ELR (cell line): Measurements from ENCODE around the gene CSPG4.
"Not testable (repeated sequence)": the region's sequence is repeated elsewhere in the genome, so short reads cannot be mapped to it uniquely, and the experiment has no call there.

Experiments used
- DNase-seq: peaks from one replicate; pipeline ENCODE4 v3.0.0-alpha.2; 2015; ENCODE audit warnings: low read depth

CSPG4 gene, protein sequence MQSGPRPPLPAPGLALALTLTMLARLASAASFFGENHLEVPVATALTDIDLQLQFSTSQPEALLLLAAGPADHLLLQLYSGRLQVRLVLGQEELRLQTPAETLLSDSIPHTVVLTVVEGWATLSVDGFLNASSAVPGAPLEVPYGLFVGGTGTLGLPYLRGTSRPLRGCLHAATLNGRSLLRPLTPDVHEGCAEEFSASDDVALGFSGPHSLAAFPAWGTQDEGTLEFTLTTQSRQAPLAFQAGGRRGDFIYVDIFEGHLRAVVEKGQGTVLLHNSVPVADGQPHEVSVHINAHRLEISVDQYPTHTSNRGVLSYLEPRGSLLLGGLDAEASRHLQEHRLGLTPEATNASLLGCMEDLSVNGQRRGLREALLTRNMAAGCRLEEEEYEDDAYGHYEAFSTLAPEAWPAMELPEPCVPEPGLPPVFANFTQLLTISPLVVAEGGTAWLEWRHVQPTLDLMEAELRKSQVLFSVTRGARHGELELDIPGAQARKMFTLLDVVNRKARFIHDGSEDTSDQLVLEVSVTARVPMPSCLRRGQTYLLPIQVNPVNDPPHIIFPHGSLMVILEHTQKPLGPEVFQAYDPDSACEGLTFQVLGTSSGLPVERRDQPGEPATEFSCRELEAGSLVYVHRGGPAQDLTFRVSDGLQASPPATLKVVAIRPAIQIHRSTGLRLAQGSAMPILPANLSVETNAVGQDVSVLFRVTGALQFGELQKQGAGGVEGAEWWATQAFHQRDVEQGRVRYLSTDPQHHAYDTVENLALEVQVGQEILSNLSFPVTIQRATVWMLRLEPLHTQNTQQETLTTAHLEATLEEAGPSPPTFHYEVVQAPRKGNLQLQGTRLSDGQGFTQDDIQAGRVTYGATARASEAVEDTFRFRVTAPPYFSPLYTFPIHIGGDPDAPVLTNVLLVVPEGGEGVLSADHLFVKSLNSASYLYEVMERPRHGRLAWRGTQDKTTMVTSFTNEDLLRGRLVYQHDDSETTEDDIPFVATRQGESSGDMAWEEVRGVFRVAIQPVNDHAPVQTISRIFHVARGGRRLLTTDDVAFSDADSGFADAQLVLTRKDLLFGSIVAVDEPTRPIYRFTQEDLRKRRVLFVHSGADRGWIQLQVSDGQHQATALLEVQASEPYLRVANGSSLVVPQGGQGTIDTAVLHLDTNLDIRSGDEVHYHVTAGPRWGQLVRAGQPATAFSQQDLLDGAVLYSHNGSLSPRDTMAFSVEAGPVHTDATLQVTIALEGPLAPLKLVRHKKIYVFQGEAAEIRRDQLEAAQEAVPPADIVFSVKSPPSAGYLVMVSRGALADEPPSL (N-terminal part only)

DNA sequence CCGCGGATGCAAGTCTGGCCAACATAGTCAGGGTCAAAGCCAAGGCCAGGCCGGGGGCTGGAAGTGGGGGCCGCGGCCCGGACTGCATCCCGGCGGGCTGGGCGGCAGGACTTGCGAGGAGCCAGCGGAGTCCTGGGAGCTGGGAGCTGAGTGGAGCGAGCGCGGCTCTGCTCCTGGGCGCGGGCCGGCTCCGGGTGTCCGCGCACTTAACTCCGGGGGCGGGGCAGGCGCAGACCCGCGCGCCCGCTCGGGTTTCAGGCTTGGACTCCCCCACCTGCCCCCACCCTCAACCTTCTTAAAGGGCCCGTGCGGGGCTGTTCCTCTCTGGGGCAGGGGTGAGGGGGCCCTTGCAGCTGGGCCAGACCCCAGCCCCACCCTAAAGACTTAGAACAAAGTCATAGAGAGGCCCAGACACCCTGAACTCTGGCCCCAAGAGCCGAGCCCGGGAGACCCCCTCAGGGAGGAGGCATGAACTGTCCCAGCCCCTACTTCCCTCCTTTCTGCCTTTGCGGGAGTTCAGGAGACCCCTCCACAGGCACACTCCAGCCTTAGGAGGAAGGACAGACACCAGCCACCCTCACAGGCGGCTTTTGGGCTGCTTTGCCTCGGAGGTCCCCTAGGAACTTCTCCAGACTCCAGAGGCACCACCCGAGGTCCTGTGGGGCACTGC is at the start of gene CSPG4:
TSS of gene CSPG4 (minus strand) at position 181 of the 670 bp plus-strand sequence. CDS start at position 88, 93 bp downstream.
- peak; percentile 79 for DNase-seq

DNA sequence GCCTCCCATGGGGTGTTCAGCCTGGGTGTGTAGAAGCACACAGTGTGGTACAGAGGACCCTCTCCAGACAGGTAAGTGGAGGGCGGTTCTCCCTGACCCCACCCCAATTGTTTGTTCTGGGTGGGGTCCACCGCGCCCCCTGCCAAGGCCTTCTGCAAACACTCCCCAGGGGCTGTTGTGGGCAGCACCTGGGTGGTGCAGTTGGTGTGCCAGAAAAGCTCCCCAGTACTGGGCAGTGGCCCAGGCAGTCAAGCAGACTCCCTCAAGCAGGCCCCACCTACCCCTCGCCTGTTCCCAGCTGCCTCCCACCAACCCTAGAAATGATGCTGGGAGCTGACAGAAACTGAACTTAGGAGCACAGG is 49.7 kb upstream of the CSPG4 start:
- not testable (repeated sequence) for DNase-seq

DNA sequence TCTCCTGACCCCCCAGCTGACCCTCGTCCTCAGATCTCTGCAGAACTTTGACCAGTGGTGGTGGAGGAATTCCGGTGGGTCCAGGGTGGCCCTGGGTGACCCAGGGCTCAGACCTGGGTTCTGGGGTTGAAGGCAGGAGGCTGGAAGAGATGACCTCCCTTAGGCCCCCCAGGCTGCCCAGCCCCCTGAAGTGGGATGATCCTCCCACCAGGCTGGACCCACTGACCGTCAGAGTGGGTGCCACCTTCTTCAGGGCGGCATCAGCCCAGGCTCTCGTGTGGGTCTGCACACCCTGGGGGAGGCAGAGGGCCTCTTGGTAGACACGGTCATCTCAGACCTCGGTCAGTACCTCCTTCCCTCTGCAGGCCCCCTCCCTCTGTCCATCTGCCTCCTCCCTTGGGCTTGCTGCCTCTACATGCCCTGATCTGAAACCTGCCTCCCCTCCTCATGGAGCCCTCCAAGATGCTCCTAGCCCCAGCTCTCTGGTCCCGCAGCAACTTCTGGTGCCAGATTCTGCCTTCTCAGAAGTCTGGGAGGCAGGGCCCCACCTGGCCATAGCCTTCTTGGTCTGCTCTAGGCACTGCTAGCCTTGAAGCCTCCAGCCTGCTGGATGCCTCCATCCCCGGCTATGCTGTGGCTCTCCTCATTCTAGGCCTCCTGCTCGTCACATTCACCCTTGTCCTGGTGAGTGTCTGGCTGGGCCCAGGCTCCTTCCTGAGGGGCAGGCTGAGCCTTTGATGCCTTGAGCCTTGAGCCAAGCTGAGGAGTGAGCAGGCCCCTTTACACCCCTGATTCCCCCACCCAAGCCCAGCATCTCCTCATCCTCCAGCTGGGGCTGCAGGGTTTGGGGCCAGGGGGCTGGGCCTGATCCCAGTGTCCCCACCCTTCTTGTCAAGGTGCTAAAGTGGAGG is 49.1 kb upstream of the CSPG4 start:
- DNase-seq, result no peak

DNA sequence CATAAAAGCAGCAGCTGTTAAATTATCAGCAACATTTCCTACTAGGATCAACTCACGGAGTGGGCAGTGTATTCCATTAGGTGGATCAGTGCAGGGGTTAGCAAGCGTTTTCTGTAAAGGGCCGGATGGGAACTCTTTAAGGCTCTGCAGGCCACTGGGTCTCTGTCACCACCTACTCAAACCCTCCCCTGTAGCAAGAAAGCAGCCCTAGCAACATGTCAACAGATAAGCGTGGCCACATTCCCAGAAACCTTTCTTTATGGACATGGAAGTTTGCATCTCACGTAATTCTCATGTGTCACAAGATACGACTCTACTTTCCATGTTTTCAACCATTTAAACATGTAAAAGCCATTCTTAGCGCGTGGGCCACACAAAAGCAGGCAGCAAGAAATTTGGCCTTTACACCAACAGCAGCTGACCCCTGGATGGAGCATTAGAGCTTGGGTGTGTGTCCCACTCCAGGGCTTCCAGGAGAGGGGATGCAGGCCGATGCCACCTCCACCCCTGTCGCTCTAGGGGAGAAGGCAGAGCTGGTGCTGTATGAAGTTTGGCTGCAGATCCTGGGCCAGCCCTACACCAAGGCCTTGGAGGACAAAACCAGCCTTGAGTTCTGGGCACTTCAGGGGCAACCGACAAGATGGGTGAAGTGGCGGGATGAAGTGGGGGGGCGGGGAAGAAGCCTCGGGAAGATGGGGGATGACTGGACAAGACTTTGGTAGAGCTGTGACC is 48.2 kb upstream of the CSPG4 start:
- no peak for DNase-seq

DNA sequence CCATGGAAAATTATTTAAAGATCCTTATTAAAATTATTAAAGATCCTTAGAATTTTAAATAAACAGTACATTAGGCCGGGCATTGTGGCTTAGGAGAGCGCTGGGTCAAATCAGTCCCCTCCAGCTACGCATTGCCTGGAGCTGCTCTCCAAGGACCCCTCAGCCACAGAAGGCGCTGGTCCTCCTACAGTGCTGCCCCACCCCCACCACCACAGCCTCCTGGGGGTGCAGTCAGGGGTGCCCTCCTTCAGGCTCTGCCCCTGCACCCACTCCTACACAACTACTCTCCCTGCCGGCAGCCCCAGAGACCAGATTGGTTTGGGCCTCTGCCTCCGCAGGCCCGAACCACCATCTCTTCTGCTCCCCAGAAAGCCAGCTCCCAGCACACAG is 47.5 kb upstream of the CSPG4 start:
- not testable (repeated sequence) for DNase-seq

DNA sequence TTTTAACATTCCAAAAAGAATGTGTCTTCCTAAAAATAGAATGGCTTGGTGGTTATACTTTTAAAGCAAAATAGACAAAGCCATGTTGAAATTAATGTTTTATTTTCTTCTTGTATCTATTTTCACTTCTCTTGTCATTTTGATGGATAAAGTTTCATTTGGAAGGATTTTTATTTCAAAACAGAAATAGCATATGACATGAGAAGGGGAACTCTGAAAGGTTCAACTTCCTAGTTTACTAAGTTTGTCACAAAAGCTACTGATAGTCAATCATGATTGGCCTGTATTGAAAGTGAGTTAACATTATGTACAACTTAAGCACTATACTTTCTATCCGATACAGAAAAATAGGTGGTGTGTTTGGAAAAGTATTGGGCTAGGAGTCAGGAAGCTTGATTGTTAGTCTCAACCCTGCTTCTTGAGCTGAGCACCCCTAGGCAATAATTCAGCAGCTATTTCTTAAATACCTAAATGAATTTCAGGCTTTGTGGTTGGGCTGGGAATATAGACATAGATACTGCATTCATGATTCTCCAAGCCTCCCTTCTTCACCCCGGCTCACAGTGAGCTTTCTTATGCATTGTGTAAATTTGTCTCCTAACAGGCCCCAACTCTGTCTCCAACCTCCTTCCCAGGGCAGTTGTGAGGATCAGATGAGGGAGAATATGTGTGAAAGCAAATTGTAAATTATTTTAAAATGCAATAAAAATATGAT is 46.9 kb upstream of the CSPG4 start:
- no peak for DNase-seq

DNA sequence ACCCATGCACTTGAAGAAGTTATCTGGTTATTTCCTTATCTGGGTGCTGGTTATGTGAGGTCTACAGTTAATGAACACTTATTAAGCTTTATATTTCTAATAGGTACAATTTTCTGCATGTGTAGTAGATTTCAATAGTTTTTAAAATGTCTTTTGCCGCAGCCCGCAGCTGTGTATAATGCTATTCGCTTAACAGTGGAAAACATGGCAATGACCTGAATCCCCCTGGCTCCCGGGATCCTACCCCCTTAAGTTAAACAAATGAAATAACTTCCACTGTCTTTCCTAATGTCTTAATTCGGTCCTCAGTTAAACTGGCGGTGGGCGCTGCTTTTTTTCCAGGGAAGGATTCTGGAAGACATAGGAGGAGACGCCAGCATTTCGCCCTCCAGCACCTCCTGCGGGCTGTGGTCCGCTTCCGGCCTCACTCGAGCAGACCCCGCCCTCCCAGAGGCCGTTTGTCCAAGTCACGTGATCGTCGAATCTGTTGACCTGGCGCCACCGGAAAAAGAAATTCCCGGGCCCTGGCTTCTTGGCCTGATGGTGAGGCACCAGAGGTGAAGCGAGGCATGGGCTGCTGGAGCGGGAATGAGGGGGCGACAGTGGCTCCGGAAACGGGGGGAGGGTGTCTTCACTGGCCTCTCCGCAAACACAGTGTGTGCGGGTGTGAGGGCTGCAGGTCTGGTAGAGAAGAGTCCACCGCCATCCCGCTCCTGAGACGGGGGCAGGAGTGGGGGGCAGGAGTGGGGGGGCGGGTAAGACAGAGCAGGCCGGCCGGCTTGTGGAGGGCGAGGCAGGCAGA is 45.6 kb upstream of the CSPG4 start:
- DNase-seq, result peak; percentile 94

DNA sequence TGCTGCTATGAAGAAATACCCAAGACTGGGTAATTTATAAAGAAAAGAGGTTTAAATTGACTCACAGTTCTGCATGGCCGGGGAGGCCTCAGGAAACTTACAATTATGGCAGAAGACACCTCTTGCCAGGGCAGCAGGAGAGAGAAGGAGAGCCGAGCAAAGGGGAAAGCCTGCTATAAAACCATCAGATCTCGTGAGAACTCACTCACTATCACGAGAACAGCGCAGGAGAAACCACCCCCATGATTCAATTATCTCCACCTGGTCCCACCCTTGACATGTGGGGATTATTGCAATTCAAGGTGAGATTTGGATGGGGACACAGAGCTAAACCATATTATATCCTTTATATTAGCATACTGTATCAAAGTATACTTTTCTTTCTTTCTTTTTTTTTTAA is 42.2 kb upstream of the CSPG4 start:
- not testable (repeated sequence) for DNase-seq

DNA sequence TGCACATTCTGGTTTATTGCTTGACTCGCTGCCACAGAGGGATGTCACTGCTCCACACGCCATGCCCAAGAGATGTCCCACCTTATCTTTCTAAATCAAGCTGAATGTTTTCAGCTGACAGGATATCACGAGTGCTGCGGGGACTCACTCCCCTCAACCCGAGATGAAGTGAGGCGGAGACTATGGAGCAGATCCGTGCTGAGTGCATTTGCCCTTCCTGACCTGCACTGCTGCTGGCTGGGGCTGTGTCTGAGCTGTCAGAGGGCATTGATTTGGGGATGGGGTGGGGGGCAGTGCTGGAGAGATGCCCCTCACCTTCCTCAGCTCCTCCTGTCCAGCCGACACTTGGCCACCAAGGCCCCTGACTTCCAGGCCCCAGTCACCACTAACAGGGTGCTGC is 40.5 kb upstream of the CSPG4 start:
- DNase-seq, result no peak

DNA sequence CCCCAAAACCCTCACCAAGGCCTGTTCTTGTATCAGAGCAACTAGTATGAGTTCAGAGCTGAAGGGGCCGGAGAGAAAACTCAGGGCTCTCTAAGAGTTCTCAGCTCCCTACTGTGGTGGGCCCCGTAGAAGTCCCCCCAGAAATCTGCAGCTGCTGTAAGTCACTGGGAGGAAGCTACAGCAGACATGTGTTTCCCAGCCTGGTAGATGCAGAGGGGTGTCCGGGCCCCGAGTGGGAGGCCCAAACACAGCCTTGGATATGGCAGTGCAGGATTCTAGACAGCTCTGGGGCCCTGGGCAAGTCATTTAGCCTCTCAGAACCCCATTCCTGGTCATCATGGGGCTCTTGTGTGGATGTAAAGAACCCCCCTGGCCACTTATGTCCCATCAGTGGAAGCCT is 39.2 kb upstream of the CSPG4 start:
- DNase-seq, result no peak

DNA sequence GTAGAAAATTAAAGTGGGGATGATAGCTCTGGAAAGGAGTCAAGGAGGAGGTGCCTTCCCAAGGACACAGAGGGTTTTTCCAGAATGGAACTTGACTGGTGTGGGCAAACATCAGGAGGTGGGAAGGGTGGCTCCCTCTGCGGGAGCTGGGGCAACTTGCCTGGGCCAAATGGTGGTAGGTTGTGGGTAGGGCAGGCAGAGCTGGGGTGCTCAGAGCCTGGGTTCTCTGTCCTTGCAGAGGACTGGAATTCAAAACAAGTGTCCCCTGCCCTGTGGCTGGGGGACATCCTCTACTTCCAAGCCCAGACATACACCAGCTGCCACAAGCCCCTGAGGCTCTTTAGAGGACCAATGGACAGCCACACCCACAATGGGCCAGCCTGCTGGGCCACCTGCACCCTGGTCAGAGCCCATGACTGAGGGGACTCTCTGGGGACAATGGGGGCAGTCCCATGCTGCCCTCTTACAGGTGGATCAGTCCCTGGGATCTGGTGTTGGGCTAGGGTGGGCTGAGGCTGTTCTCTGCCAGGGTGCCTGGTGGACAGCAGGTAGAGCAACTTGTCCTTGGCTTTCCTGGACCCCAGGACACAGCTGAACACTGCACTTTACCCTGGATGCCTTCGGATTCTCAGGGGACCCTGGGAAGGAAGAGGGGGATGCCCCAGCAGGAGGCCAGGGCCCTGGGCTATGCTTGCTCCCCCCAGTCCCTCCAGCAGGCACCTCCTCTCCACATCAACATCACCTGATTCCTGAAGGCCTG is 38.6 kb upstream of the CSPG4 start:
- no peak for DNase-seq

DNA sequence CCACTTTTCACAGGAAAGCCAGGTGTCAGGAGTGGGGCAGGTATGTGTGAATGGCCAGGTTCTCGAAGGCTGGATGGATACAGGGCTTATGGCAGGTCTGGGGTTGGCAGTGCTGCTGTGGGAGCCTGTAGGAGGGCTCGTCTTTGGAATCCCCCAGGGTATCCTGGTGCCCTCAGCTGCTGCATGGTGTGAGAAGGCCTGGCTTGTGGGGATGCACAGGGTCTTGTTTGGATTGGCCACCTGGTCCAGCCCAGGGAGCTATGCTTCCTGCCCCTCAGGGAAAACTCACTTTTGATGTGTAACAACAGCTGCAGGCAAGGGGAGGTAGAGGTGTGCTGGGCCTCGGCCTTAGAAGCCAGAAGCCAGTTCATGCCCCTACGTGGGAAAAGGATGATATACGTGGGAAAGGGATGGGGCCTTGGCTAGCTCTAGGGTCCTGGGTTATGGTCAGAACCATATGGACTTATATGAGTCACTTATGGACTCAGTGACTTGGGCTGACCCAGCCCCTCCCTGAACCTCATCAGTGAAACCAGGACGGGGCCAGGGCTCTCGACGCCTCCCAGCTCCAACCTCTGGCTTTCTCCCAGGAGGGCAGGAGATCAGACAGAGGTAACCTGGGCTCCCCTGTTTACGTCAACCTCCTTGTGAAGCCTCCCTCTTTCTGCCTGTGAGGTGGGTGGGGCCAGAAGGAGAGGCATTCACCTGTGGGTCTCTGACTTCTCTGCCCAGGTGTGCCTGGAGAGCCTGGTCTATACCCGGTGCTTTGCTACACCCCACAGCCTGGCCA is 37.8 kb upstream of the CSPG4 start:
- no peak for DNase-seq

DNA sequence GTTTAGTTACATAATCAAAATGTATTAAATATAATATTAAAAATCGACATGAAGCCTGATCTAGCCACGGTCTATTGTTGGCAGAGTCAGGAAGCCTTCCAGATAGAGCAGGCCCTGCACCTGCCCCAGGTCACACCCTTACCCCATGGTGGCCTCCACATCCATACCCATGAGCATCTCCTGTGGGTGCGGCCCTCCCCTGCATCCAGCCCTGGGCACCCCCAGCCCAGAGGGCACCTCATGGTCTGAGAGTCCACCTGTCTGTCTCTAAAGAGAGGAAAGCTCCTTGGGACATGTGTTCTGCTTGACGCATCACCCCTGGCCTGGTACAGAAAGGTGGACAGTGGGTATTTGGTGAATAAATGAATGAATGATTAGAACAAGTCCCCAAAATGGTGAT is 37.2 kb upstream of the CSPG4 start:
- DNase-seq, result no peak

DNA sequence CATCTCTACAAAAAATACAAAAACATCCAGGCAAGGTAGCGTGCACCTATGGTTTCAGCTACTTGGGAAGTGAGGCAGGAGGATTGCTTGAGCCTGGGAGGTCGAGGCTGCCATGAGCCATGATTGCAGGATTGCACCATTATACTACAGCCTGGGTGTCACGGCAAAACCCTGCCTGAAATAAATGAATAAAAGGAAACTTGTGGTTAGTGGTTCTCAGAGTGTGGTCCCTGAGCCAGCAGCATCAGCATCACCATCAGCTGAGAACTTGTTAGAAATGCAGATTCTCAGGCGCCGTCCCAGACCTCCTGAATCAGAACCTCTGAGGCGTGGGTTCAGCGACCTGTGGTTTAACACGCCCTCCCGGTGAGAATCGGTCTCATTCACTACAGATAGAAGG is 36.2 kb upstream of the CSPG4 start:
- not testable (repeated sequence) for DNase-seq

DNA sequence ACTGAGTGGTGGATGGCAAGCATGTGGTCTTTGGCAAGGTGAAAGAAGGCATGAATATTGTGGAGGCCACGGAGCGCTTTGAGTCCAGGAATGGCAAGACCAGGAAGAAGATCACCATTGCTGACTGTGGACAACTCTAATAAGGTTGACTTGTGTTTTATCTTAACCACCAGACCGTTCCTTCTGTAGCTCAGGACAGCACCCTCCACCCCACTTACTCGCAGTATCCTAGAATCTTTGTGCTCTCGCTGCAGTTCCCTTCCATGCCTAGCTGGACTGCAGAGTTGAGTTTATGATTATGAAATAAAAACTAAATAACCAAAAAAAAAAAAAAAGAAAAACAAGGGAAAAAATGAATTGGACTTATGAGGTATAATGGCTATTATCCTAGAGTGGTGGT is 34.5 kb upstream of the CSPG4 start:
- not testable (repeated sequence) for DNase-seq

DNA sequence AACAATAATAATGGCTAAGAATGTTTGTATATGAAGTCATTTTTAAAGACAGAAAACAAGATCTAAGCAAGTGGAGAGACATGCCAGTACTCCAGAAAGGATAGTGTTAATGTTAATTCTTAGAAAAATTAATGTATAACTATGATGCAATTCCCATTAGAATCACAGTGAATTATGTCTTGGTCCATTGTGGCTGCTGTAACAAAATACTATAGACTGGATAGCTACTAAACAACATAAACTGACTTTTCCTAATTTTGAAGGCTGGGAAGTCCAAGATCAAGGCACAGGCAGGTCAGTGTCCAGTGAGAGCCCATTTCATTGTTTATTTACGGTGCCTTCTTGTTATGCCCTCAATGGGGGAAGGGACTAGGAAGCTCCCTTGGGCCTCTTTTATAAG is 32.7 kb upstream of the CSPG4 start:
- DNase-seq, result no peak

DNA sequence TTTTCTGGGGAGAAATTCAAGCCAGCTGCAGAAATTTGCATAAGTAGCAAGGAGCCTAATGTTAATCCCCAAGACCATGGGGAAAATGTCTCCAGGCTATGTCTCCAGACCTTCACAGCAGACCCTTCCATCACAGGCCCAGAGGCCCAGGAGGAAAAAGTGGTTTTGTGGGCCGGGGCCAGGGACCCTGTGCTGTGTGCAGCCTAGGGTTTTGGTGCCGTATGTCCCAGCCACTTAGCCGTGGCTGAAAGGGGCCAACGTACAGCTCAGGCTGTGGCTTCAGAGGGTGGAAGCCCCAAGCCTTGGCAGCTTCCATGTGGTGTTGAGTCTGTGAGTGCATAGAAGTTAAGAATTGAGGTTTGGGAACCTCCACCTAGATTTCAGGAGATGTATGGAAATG is 29.7 kb upstream of the CSPG4 start:
- not testable (repeated sequence) for DNase-seq
